MM.1S (cell line): ENCODE data around the gene PPP4R2.

Experiments
- DNase-seq: peaks from one replicate; pipeline ENCODE4 v3.0.0-alpha.2; 2015
- H2AFZ ChIP-seq: fragments of 300-600 bp; sonication (generic); 2 replicates; pipeline ENCODE4 v1.6.0; 2016; ENCODE audit warnings: antibody characterized with exemption, low read length
- H3F3A ChIP-seq: fragments of 300-600 bp; sonication (generic); 2 replicates; pipeline ENCODE4 v1.6.1; 2016; ENCODE audit warnings: mild to moderate bottlenecking, antibody characterized with exemption, low read length, moderate library complexity, mixed read lengths; ENCODE audit not compliant: insufficient read depth
- H3K27ac ChIP-seq: fragments of 300-600 bp; sonication (generic); 2 replicates; pipeline ENCODE4 v1.5.1; 2016; ENCODE audit warnings: mild to moderate bottlenecking, low read length
- H3K27me3 ChIP-seq: fragments of 300-600 bp; sonication (generic); replicated peaks from 2 replicates; pipeline ENCODE4 v1.6.0; 2016; ENCODE audit warnings: low read length; ENCODE audit not compliant: insufficient read depth
- H3K36me3 ChIP-seq: fragments of 300-600 bp; sonication (generic); replicated peaks from 2 replicates; pipeline ENCODE4 v1.6.1; 2016; ENCODE audit warnings: mild to moderate bottlenecking, low read length, mixed read lengths; ENCODE audit not compliant: insufficient read depth
- H3K4me1 ChIP-seq: fragments of 300-600 bp; sonication (generic); 2 replicates; pipeline ENCODE4 v1.6.1; 2016; ENCODE audit warnings: low read length, mixed read lengths
- H3K4me2 ChIP-seq: fragments of 300-600 bp; sonication (generic); 2 replicates; pipeline ENCODE4 v1.6.0; 2016; ENCODE audit warnings: low read depth, low read length
- H3K4me3 ChIP-seq: fragments of 300-600 bp; sonication (generic); 2 replicates; pipeline ENCODE4 v1.5.1; 2016; ENCODE audit warnings: low read length, mixed read lengths
- H3K79me2 ChIP-seq: fragments of 300-600 bp; sonication (generic); 2 replicates; pipeline ENCODE4 v1.6.1; 2016; ENCODE audit warnings: mixed run types, low read length, mixed read lengths
- H3K9ac ChIP-seq: fragments of 300-600 bp; sonication (generic); 2 replicates; pipeline ENCODE4 v1.6.1; 2016; ENCODE audit warnings: low read length, mixed read lengths
- H3K9me2 ChIP-seq: fragments of 300-600 bp; sonication (generic); replicated peaks from 2 replicates; pipeline ENCODE4 v1.6.1; 2016; ENCODE audit warnings: mild to moderate bottlenecking, low read length, mixed read lengths; ENCODE audit not compliant: insufficient read depth
- H3K9me3 ChIP-seq: fragments of 300-600 bp; sonication (generic); replicated peaks from 2 replicates; pipeline ENCODE4 v1.6.1; 2016; ENCODE audit warnings: mild to moderate bottlenecking, low read length, mixed read lengths; ENCODE audit not compliant: insufficient read depth
- H4K20me1 ChIP-seq: fragments of 300-600 bp; sonication (generic); 2 replicates; pipeline ENCODE4 v1.6.1; 2016; ENCODE audit warnings: mild to moderate bottlenecking, low read length, moderate library complexity, mixed read lengths; ENCODE audit not compliant: insufficient read depth
- CTCF ChIP-seq: fragments of 300-600 bp; sonication (generic); IDR thresholded peaks from 2 replicates; pipeline ENCODE4 v1.5.1; 2016; ENCODE audit warnings: antibody characterized with exemption, low read length, mixed read lengths
- EZH2 ChIP-seq: fragments of 300-600 bp; sonication (generic); optimal IDR thresholded peaks from 2 replicates; pipeline ENCODE3; 2017; ENCODE audit warnings: low read depth, mild to moderate bottlenecking, antibody characterized with exemption, low read length, mixed read lengths
- EZH2phosphoT487 ChIP-seq: fragments of 300-600 bp; sonication (generic); IDR thresholded peaks from 2 replicates; pipeline ENCODE4 v1.6.1; 2018; ENCODE audit warnings: antibody characterized with exemption, low read length

The PPP4R2 gene

GRCh38 chr3:72974956-72975355 lies 21.7 kb upstream of the PPP4R2 start:
- Histone ChIP-seq H3K9ac (no peak overlapping the region), H3K27ac (no peak overlapping the region), H4K20me1 (no peaks in the 10 kb centered on the region), H3F3A (no peaks in the 10 kb centered on the region), H3K9me3 (no peaks in the 10 kb centered on the region), H3K4me2 (no peak overlapping the region), H3K79me2 (no peaks in the 10 kb centered on the region), H3K4me1 (no peaks in the 10 kb centered on the region; the same call in 1 of the 2 replicates), H2AFZ (0 out of 2 replicates have a peak overlapping the region, but pooled peaks have one; percentile 3), H3K9me2 (no peaks in the 10 kb centered on the region), H3K36me3 (no peaks in the 10 kb centered on the region), H3K27me3 (no peaks in the 10 kb centered on the region), H3K4me3 (no peak overlapping the region)
- no peak for TF ChIP-seq EZH2phosphoT487
- no peak for TF ChIP-seq EZH2
- no peak for TF ChIP-seq CTCF
- no peak for DNase-seq

GRCh38 chr3:72976281-72976741 lies 20.3 kb upstream of the PPP4R2 start:
- Histone ChIP-seq H2AFZ (no peak overlapping the region), H3K9ac (no peak overlapping the region), H3F3A (no peaks in the 10 kb centered on the region), H3K4me2 (no peak overlapping the region), H3K79me2 (no peaks in the 10 kb centered on the region), H3K9me2 (no peaks in the 10 kb centered on the region), H3K4me1 (no peaks in the 10 kb centered on the region; the same call in 1 of the 2 replicates), H3K4me3 (no peak overlapping the region), H3K36me3 (no peaks in the 10 kb centered on the region), H3K27me3 (no peaks in the 10 kb centered on the region), H3K27ac (no peak overlapping the region), H3K9me3 (no peaks in the 10 kb centered on the region), H4K20me1 (no peaks in the 10 kb centered on the region)
- no peak for DNase-seq
- TF ChIP-seq CTCF (no peak), EZH2 (no peak), EZH2phosphoT487 (no peak)

GRCh38 chr3:72977060-72977808 lies 19.4 kb upstream of the PPP4R2 start:
- Histone ChIP-seq H3K9ac (no peak overlapping the region), H3F3A (no peaks in the 10 kb centered on the region), H3K27ac (no peak overlapping the region), H2AFZ (no peak overlapping the region), H3K9me3 (no peaks in the 10 kb centered on the region), H3K79me2 (no peaks in the 10 kb centered on the region), H3K4me3 (no peak overlapping the region), H3K9me2 (no peaks in the 10 kb centered on the region), H4K20me1 (no peaks in the 10 kb centered on the region), H3K4me1 (no peaks in the 10 kb centered on the region; the same call in 1 of the 2 replicates), H3K4me2 (no peak overlapping the region), H3K36me3 (no peaks in the 10 kb centered on the region), H3K27me3 (no peaks in the 10 kb centered on the region)
- no peak for DNase-seq
- TF ChIP-seq EZH2, result no peak
